ENCODE measurements around the gene PIGW. TPM values are rescaled to one million over a fixed set of nuclear protein-coding genes. Genes with fewer than 3 reads are reported as not detected.

Gene PIGW
- total and polyA plus RNA-seq, 2 experiments from 2014 or later, result 5.5 to 15.8 TPM

GRCh38 chr17:36514856-36515255 lies 19.9 kb upstream of the PIGW start:
- Mint-ChIP-seq H3K27me3 (ENCODE audit: insufficient read depth, low read depth, poor library complexity) (peaks cover 7% of the 10 kb centered on the region), H3K4me1 (no peaks in the 10 kb centered on the region), H3K4me3 (no peak overlapping the region), H3K36me3 (ENCODE audit: low read depth) (peaks cover 91% of the 10 kb centered on the region), H3K9me3 (no peaks in the 10 kb centered on the region), H3K27ac (no peak overlapping the region)
- no peaks in the 10 kb centered on the region; the same call in 1 of the 2 replicates for H3F3A ChIP-seq (replicated peaks; ENCODE audit: low read depth)
- no peaks in the 10 kb centered on the region for H3K79me2 ChIP-seq (replicated peaks; ENCODE audit: insufficient read depth)
- H3K27me3 ChIP-seq (ENCODE audit: insufficient read depth), result no peaks in the 10 kb centered on the region
- no peak for DNase-seq (ENCODE audit: low spot score)
- H3K36me3 ChIP-seq (ENCODE audit: insufficient read depth), result peaks cover 16% of the 10 kb centered on the region
- no peaks in the 10 kb centered on the region for H3K4me1 ChIP-seq (ENCODE audit: insufficient read depth)
- ATAC-seq, result no peak
- H3K4me2 ChIP-seq, result no peak overlapping the region
- TF ChIP-seq EZH2phosphoT487 (IDR thresholded peaks at IDR 0.05; ENCODE audit: unreplicated experiment), result no peak
- TF ChIP-seq, protein P1, sequence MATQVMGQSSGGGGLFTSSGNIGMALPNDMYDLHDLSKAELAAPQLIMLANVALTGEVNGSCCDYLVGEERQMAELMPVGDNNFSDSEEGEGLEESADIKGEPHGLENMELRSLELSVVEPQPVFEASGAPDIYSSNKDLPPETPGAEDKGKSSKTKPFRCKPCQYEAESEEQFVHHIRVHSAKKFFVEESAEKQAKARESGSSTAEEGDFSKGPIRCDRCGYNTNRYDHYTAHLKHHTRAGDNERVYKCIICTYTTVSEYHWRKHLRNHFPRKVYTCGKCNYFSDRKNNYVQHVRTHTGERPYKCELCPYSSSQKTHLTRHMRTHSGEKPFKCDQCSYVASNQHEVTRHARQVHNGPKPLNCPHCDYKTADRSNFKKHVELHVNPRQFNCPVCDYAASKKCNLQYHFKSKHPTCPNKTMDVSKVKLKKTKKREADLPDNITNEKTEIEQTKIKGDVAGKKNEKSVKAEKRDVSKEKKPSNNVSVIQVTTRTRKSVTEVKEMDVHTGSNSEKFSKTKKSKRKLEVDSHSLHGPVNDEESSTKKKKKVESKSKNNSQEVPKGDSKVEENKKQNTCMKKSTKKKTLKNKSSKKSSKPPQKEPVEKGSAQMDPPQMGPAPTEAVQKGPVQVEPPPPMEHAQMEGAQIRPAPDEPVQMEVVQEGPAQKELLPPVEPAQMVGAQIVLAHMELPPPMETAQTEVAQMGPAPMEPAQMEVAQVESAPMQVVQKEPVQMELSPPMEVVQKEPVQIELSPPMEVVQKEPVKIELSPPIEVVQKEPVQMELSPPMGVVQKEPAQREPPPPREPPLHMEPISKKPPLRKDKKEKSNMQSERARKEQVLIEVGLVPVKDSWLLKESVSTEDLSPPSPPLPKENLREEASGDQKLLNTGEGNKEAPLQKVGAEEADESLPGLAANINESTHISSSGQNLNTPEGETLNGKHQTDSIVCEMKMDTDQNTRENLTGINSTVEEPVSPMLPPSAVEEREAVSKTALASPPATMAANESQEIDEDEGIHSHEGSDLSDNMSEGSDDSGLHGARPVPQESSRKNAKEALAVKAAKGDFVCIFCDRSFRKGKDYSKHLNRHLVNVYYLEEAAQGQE (IDR thresholded peaks at IDR 0.05; ENCODE audit: unreplicated experiment), result no peak
- no peak for TF ChIP-seq JUNB (IDR thresholded peaks at IDR 0.05; ENCODE audit: unreplicated experiment)
- TF ChIP-seq CREB1 (CRISPR knock-in tag; IDR thresholded peaks at IDR 0.05; ENCODE audit: low read depth), result no peak
- TF ChIP-seq STAT1 (IDR thresholded peaks at IDR 0.05; ENCODE audit: unreplicated experiment), result no peak
- TF ChIP-seq POLR2AphosphoS5 (IDR thresholded peaks at IDR 0.05; ENCODE audit: low read depth), result no peak; the same call in 1 of the 2 replicates
- TF ChIP-seq EZH2 (IDR thresholded peaks at IDR 0.05; ENCODE audit: low read depth, unreplicated experiment), result no peak
- no peak for TF ChIP-seq NANOG (IDR thresholded peaks at IDR 0.05; ENCODE audit: borderline replicate concordance)
- TF ChIP-seq, protein P2, sequence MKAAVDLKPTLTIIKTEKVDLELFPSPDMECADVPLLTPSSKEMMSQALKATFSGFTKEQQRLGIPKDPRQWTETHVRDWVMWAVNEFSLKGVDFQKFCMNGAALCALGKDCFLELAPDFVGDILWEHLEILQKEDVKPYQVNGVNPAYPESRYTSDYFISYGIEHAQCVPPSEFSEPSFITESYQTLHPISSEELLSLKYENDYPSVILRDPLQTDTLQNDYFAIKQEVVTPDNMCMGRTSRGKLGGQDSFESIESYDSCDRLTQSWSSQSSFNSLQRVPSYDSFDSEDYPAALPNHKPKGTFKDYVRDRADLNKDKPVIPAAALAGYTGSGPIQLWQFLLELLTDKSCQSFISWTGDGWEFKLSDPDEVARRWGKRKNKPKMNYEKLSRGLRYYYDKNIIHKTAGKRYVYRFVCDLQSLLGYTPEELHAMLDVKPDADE (IDR thresholded peaks at IDR 0.05), result no peak
- TF ChIP-seq ZNF331 (CRISPR knock-in tag; IDR thresholded peaks at IDR 0.05; ENCODE audit: low read depth), result no peak
- peaks cover 5% of the 10 kb centered on the region for H4K20me1 ChIP-seq (replicated peaks; ENCODE audit: insufficient read depth)
- no peak overlapping the region for H2AFZ ChIP-seq
- no peak overlapping the region for H3K27ac ChIP-seq (ENCODE audit: low read depth)
- no peak overlapping the region for H3K4me3 ChIP-seq
- no peaks in the 10 kb centered on the region for H3K9me2 ChIP-seq (ENCODE audit: insufficient read depth)

GRCh38 chr17:36515837-36516236 lies 18.9 kb upstream of the PIGW start:
- H3K4me3 Mint-ChIP-seq, result no peak overlapping the region
- H3K27me3 ChIP-seq (ENCODE audit: insufficient read depth), result no peaks in the 10 kb centered on the region
- no peaks in the 10 kb centered on the region for H3K9me2 ChIP-seq (ENCODE audit: insufficient read depth)
- no peaks in the 10 kb centered on the region for H3K4me1 Mint-ChIP-seq
- ATAC-seq (no peak), DNase-seq (ENCODE audit: low spot score) (no peak)
- H3K27ac Mint-ChIP-seq, result no peak overlapping the region
- peaks cover 7% of the 10 kb centered on the region for H3K27me3 Mint-ChIP-seq (ENCODE audit: insufficient read depth, low read depth, poor library complexity)
- H3K4me2 ChIP-seq, result no peak overlapping the region
- no peaks in the 10 kb centered on the region; the same call in 1 of the 2 replicates for H3F3A ChIP-seq (replicated peaks; ENCODE audit: low read depth)
- peaks cover 22% of the 10 kb centered on the region for H3K36me3 ChIP-seq (ENCODE audit: insufficient read depth)
- H3K4me1 ChIP-seq (ENCODE audit: insufficient read depth), result no peaks in the 10 kb centered on the region
- peaks cover 13% of the 10 kb centered on the region for H4K20me1 ChIP-seq (replicated peaks; ENCODE audit: insufficient read depth)
- no peak overlapping the region for H3K4me3 ChIP-seq
- peaks cover 93% of the 10 kb centered on the region for H3K36me3 Mint-ChIP-seq (ENCODE audit: low read depth)
- no peak overlapping the region for H3K27ac ChIP-seq (ENCODE audit: low read depth)
- no peaks in the 10 kb centered on the region for H3K9me3 Mint-ChIP-seq
- H2AFZ ChIP-seq, result no peak overlapping the region
- no peaks in the 10 kb centered on the region for H3K79me2 ChIP-seq (replicated peaks; ENCODE audit: insufficient read depth)
- TF ChIP-seq ZNF331 (CRISPR knock-in tag; IDR thresholded peaks at IDR 0.05; ENCODE audit: low read depth) (no peak), ZNF114 (CRISPR knock-in tag; IDR thresholded peaks at IDR 0.05) (no peak), ZNF462 (CRISPR knock-in tag; IDR thresholded peaks at IDR 0.05) (no peak), EZH2phosphoT487 (IDR thresholded peaks at IDR 0.05; ENCODE audit: unreplicated experiment) (no peak), POLR2AphosphoS5 (IDR thresholded peaks at IDR 0.05; ENCODE audit: low read depth) (no peak)
